K562 (cell line): Measurements from ENCODE around the gene NEK1. TPM values are rescaled to one million over a fixed set of nuclear protein-coding genes. Genes with fewer than 3 reads are reported as not detected.

Source experiments
- ATAC-seq: fragments of 200-7000 bp; cut with Tn5 transposase; 3 replicates; pipeline ENCODE4 v1.9.1; 2020; ENCODE audit warnings: moderate library complexity
- BruUV-seq: library from RNA; stranded (reverse); fragments of 400-500 nt; replicated peaks from 2 replicates; lab custom pipeline; 2021; lab: Mats Ljungman, UMichigan
- CTCF ChIA-PET: fragments of 300-600 bp; formaldehyde crosslinking; extraction: SDS; loops from one replicate; lab custom pipeline; 2021; ENCODE audit warnings: low intra/inter-chr PET ratio; lab: Yijun Ruan, JAX
- POLR2A ChIA-PET: fragments of 300-600, 350-650 bp; sonication (Branson Sonifier 250); formaldehyde crosslinking; extraction: SDS; loops from one replicate; lab custom pipeline; 2021; ENCODE audit warnings: antibody characterized with exemption, inconsistent platforms; lab: Yijun Ruan, JAX
- DNase-seq, 4 experiments: peaks; one replicate each; pipeline versions ENCODE4 v3.0.0 to v3.0.0-alpha.2; 2011 to 2018; ENCODE audit warnings: low spot score in 3 of 4, mixed read lengths in 3 of 4; ENCODE audit errors: extremely low read depth in 1 of 4
- FAIRE-seq: peaks from 2 replicates; lab custom pipeline; 2011; peaks lifted over from hg19 to GRCh38; lab: Jason Lieb, UNC
- H2AFZ ChIP-seq: 2 replicates; pipeline ENCODE4 v1.6.0; 2011; ENCODE audit warnings: low read depth, low read length, control low read depth, inconsistent platforms
- H3K27ac ChIP-seq: fragments of 200-600 bp; 3 replicates; pipeline ENCODE4 v1.8.0; 2011; ENCODE audit warnings: low read depth, mild to moderate bottlenecking, control low read depth, inconsistent platforms, low read length, moderate library complexity, mixed read lengths; ENCODE audit errors: extremely low read depth
- H3K27me3 ChIP-seq, 2 experiments: fragments of 300-600 bp in 1 of 2; 2 replicates in 1 of 2; 3 replicates in 1 of 2; pipeline versions ENCODE4 v1.6.0 to v1.8.0; 2011; ENCODE audit warnings: inconsistent platforms in 2 of 2, low read length in 2 of 2, mild to moderate bottlenecking in 1 of 2, mixed read lengths in 1 of 2, moderate library complexity in 1 of 2; ENCODE audit not compliant: control insufficient read depth in 2 of 2, insufficient read depth in 2 of 2
- H3K36me3 ChIP-seq: fragments of 300-600 bp; 3 replicates; pipeline ENCODE4 v1.8.0; 2011; ENCODE audit warnings: mild to moderate bottlenecking, low read length, inconsistent platforms; ENCODE audit not compliant: control insufficient read depth, insufficient read depth
- H3K4me1 ChIP-seq, 2 experiments: fragments of 200-600 bp in 1 of 2; replicated peaks in 1 of 2; 2 replicates in 1 of 2; 3 replicates in 1 of 2; pipeline versions ENCODE4 v1.5.1 to v1.8.0; 2011; ENCODE audit warnings: inconsistent platforms in 2 of 2, low read length in 2 of 2, mild to moderate bottlenecking in 1 of 2, mixed read lengths in 1 of 2, moderate library complexity in 1 of 2; ENCODE audit not compliant: control insufficient read depth in 2 of 2, insufficient read depth in 2 of 2
- H3K4me2 ChIP-seq: 2 replicates; pipeline ENCODE4 v1.6.1; 2011; ENCODE audit warnings: low read length, control low read depth, inconsistent platforms, mixed read lengths; ENCODE audit not compliant: insufficient read depth
- H3K4me3 ChIP-seq: fragments of 200-600 bp; sonication (generic), shearing (Covaris generic); 2 replicates; pipeline ENCODE4 v1.5.1; 2016; ENCODE audit warnings: control low read depth, inconsistent platforms
- H3K79me2 ChIP-seq: fragments of 200-600 bp; 3 replicates; pipeline ENCODE4 v1.8.0; 2011; ENCODE audit warnings: low read length, inconsistent platforms; ENCODE audit not compliant: control insufficient read depth, insufficient read depth
- H3K9ac ChIP-seq, 2 experiments: 2 replicates each; pipeline versions ENCODE4 v1.6.0 to v1.6.1; 2011; ENCODE audit warnings: low read depth in 2 of 2, low read length in 2 of 2, control low read depth in 1 of 2, inconsistent platforms in 1 of 2, mild to moderate bottlenecking in 1 of 2, mixed read lengths in 1 of 2; ENCODE audit not compliant: insufficient read depth in 1 of 2
- H3K9me1 ChIP-seq: one replicate; pipeline ENCODE4 v1.6.0; 2011; ENCODE audit warnings: inconsistent platforms, mild to moderate bottlenecking, low read length, moderate library complexity; ENCODE audit not compliant: control insufficient read depth, insufficient read depth
- H3K9me3 ChIP-seq: replicated peaks from 2 replicates; pipeline ENCODE4 v1.5.1; 2011; ENCODE audit warnings: low read depth, low read length, inconsistent platforms; ENCODE audit not compliant: control insufficient read depth, insufficient read depth
- H4K20me1 ChIP-seq: replicated peaks from 2 replicates; pipeline ENCODE4 v1.6.1; 2011; ENCODE audit warnings: low read length, inconsistent platforms, mixed read lengths; ENCODE audit not compliant: control insufficient read depth, insufficient read depth
- FOXA1 ChIP-seq: fragments of 450-650 bp; IDR thresholded peaks from 2 replicates; pipeline ENCODE4 v1.6.1; 2016; ENCODE audit warnings: mild to moderate bottlenecking, borderline replicate concordance
- FUS ChIP-seq: fragments of 200-400 bp; formaldehyde crosslinking; optimal IDR thresholded peaks from 2 replicates; pipeline ENCODE3; 2017; ENCODE audit warnings: low read depth, low read length
- HCFC1 ChIP-seq: IDR thresholded peaks from 2 replicates; pipeline ENCODE4 v1.6.1; 2012; ENCODE audit warnings: low read depth, low read length, improper control_type of control experiment
- HOXB6 ChIP-seq: fragments of 250-450 bp; sonication (Bioruptor Pico); IDR thresholded peaks from 2 replicates; pipeline ENCODE4 v1.5.1; 2022; ENCODE audit warnings: mild to moderate bottlenecking, borderline replicate concordance
- LEF1 ChIP-seq: fragments of 450-650 bp; IDR thresholded peaks from 2 replicates; pipeline ENCODE4 v1.6.1; 2016; ENCODE audit warnings: mild to moderate bottlenecking
- NCOA6 ChIP-seq: fragments of 450-650 bp; IDR thresholded peaks from 2 replicates; pipeline ENCODE4 v1.6.1; 2017; ENCODE audit warnings: mild to moderate bottlenecking
- NEUROD1 ChIP-seq: fragments of 150-350 bp; IDR thresholded peaks from 2 replicates; pipeline ENCODE4 v1.6.1; 2014; ENCODE audit warnings: borderline replicate concordance, low read length, low read depth; ENCODE audit not compliant: partially characterized antibody
- NR2C2 ChIP-seq, 2 experiments: fragments of 200-800 bp in 1 of 2; sonication (Bioruptor generic) in 1 of 2; sonication (generic) in 1 of 2; formaldehyde crosslinking in 1 of 2; IDR thresholded peaks; 2 replicates each; pipeline versions ENCODE4 v1.6.1 to v1.8.0; 2016 to 2022; ENCODE audit warnings: mild to moderate bottlenecking in 1 of 2, missing compliant biosample characterization in 1 of 2, missing genetic modification characterization in 1 of 2, missing genetic modification reagents in 1 of 2
- RCOR1 ChIP-seq, 2 experiments: IDR thresholded peaks; 2 replicates each; pipeline ENCODE4 v1.6.1; 2012; ENCODE audit warnings: low read depth in 2 of 2, low read length in 2 of 2, borderline replicate concordance in 1 of 2, improper control_type of control experiment in 1 of 2
- SMARCA5 ChIP-seq: fragments of 450-650 bp; IDR thresholded peaks from 2 replicates; pipeline ENCODE4 v1.6.1; 2016
- SRSF1 ChIP-seq: fragments of 200-400 bp; formaldehyde crosslinking; IDR thresholded peaks from 2 replicates; pipeline ENCODE4 v1.6.1; 2017; ENCODE audit warnings: mild to moderate bottlenecking, low read depth, low read length, moderate library complexity
- TAF9B ChIP-seq: fragments of 450-650 bp; IDR thresholded peaks from 2 replicates; pipeline ENCODE4 v1.6.1; 2018; ENCODE audit warnings: mild to moderate bottlenecking; ENCODE audit not compliant: partially characterized antibody
- TCF3 ChIP-seq: sonication (generic); formaldehyde crosslinking; IDR thresholded peaks from 2 replicates; pipeline ENCODE4 v1.4.0; 2020; ENCODE audit warnings: mild to moderate bottlenecking, missing genetic modification reagents
- ZEB2 ChIP-seq: fragments of 450-650 bp; IDR thresholded peaks from 2 replicates; pipeline ENCODE4 v1.6.1; 2016
- ZFP1 ChIP-seq: fragments of 450-650 bp; formaldehyde crosslinking; IDR thresholded peaks from 2 replicates; pipeline ENCODE4 v1.4.0; 2020; ENCODE audit warnings: mild to moderate bottlenecking, mixed read lengths
- ZNF140 ChIP-seq: fragments of 250-450 bp; sonication (Bioruptor Pico); IDR thresholded peaks from 2 replicates; pipeline ENCODE4 v1.8.0; 2021; ENCODE audit warnings: moderate library complexity, mild to moderate bottlenecking, inconsistent platforms
- ZNF507 ChIP-seq: conservative IDR thresholded peaks from 2 replicates; pipeline ENCODE4 v1.6.1; 2017; ENCODE audit warnings: missing genetic modification characterization, missing compliant biosample characterization
- ZNF699 ChIP-seq: fragments of 250-450 bp; sonication (Bioruptor Pico); IDR thresholded peaks from 2 replicates; pipeline ENCODE4 v1.8.0; 2021; ENCODE audit warnings: mild to moderate bottlenecking, moderate library complexity; ENCODE audit not compliant: insufficient replicate concordance
- WGBS: fragments of 100-300 bp; shearing (Covaris generic); methylation state at CpG from one replicate; pipeline ENCODE4 v1.1.6; 2016; ENCODE audit warnings: low coverage, mixed read lengths; ENCODE audit not compliant: insufficient coverage; ENCODE audit errors: missing lambda C conversion rate; 5-methylcytosine and 5-hydroxymethylcytosine counted together
- in situ Hi-C: fragments of 300-500 bp; cut with MboI; formaldehyde crosslinking; loops from 4 replicates; pipeline ENCODE4 v1.15.0; 2018; ENCODE audit warnings: inconsistent platforms, mixed read lengths
- intact Hi-C: fragments of 100-400 bp; cut with micrococcal nuclease; formaldehyde crosslinking; loops from 2 replicates; pipeline ENCODE4 v1.14.2; 2022
- polyA plus RNA-seq, 8 experiments: library from polyadenylated mRNA; depleted of rRNA in 4 of 8; stranded (reverse) in 5 of 8; unstranded in 3 of 8; fragments of >200 nt; fragmentation: Nextera tagmentation in 2 of 8; fragmentation: Illumina TruSeq in 1 of 8; extraction: Ambion mirVana in 2 of 8; extraction: Trizol in 1 of 8; gene quantifications; 2 replicates each; pipeline versions ENCODE4 v1.2.1 to v1.2.3, GENCODE V29; 2011 to 2014; ENCODE audit warnings: inconsistent platforms in 1 of 8, missing spikeins in 1 of 8
- total RNA-seq, 7 experiments: library from RNA; depleted of rRNA in 6 of 7; stranded (reverse); fragments of >200 nt in 6 of 7; fragmentation: Illumina TruSeq in 2 of 7; extraction: Trizol in 2 of 7; gene quantifications; 2 replicates each; pipeline versions ENCODE4 v1.2.1 to v1.2.3, GENCODE V29; 2011 to 2021; ENCODE audit warnings: low replicate concordance in 1 of 7

Gene NEK1
- total and polyA plus RNA-seq, 9 of the 15 experiments (the other 6 are each of a cell fraction or from before 2014, with no cell fraction given), result 6.2 to 15.7 (median 10.3) TPM

GRCh38 chr4:169565606-169566005 is 46.8 kb downstream of the NEK1 start:
- POLR2A ChIA-PET, result no interaction called here

More at GRCh38 chr4:169565606-169566005, 46.8 kb downstream of the NEK1 start:
- in situ Hi-C loops (no loop called here), intact Hi-C loops (loop anchor here (1.0 to 10.0 kb wide), 3 partner anchors 198 to 642 kb away; no protein-coding TSS in a partner anchor)
- no peaks in the 10 kb centered on the region for H3K79me2 ChIP-seq
- no peak overlapping the region for H3K9ac ChIP-seq
- no peak overlapping the region for H3K27ac ChIP-seq
- H3K36me3 ChIP-seq, result peaks cover 10% of the 10 kb centered on the region; the same call in 2 of the 3 replicates
- TF ChIP-seq ZNF507 (no peak), ZNF699 (no peak), FOXA1 (no peak), HOXB6 (no peak), FUS (no peak), LEF1 (no peak), TAF9B (no peak), NEUROD1 (no peak), SMARCA5 (no peak), TCF3 (CRISPR knock-in tag) (no peak), SRSF1 (no peak), ZNF140 (CRISPR knock-in tag) (no peak), ZFP1 (CRISPR knock-in tag) (no peak), NR2C2 (CRISPR knock-in tag; IDR thresholded peaks at IDR 0.05) (no peak), NR2C2 (tag; IDR thresholded peaks at IDR 0.05) (no peak), NCOA6 (no peak), HCFC1 (no peak), ZEB2 (no peak), RCOR1 (IDR thresholded peaks at IDR 0.05; ENCODE audit: borderline replicate concordance in 1 of 2, low read depth in 2 of 2, low read length in 2 of 2) (no peak)
- 65% methylated on average over 3 of the region's 3 CpGs for WGBS
- no peak for DNase-seq
- ATAC-seq, result no peak
- no peak overlapping the region for H2AFZ ChIP-seq
- no peaks in the 10 kb centered on the region for H3K9me1 ChIP-seq
- no peaks in the 10 kb centered on the region for H3K27me3 ChIP-seq
- no TSS peak for BruUV-seq
- no peak for FAIRE-seq
- CTCF ChIA-PET, result interaction anchor here (1.4 kb wide), 1 partner anchor 570 kb away, joined by 7 read pairs; no protein-coding TSS in a partner anchor
- no peak overlapping the region for H3K4me2 ChIP-seq
- no peaks in the 10 kb centered on the region for H3K4me1 ChIP-seq
- no peak overlapping the region for H3K4me3 ChIP-seq
- no peaks in the 10 kb centered on the region for H3K9me3 ChIP-seq
- H4K20me1 ChIP-seq, result no peaks in the 10 kb centered on the region
